Stomach (tissue), 9 donors: ENCODE data around the gene BCL6B. TPM values are rescaled to one million over a fixed set of nuclear protein-coding genes. Genes with fewer than 3 reads are reported as not detected.
A peak's percentile ranks its signal among the peaks of the same experiment; 100 is the strongest.

Source experiments
- DNase-seq, 2 donors: peaks; one replicate each; pipeline versions ENCODE4 v3.0.0 to v3.0.0-alpha.2; 2013 to 2019
- H3K27ac ChIP-seq, 5 donors: fragments of 200-600 bp in 4 of 5; sonication (generic) in 4 of 5; one replicate each; pipeline ENCODE4 v1.5.1; 2013 to 2019; ENCODE audit warnings: mild to moderate bottlenecking in 1 of 5, moderate library complexity in 1 of 5
- H3K27me3 ChIP-seq, 3 donors: fragments of 200-600 bp; sonication (generic); one replicate each; pipeline ENCODE4 v1.5.1; 2017 to 2019; ENCODE audit warnings: mixed run types in 1 of 3
- H3K36me3 ChIP-seq, 4 donors: fragments of 200-600 bp; sonication (generic); 1 replicate in 3 of 4; 2 replicates in 1 of 4; pipeline ENCODE4 v1.5.1; 2016 to 2019
- H3K4me1 ChIP-seq, 4 donors: fragments of 200-600 bp; sonication (generic); one replicate each; pipeline ENCODE4 v1.5.1; 2016 to 2019
- H3K4me3 ChIP-seq, 4 donors: fragments of 200-600 bp; sonication (generic) in 3 of 4; one replicate each; pipeline ENCODE4 v1.5.1; 2016 to 2019; ENCODE audit warnings: mild to moderate bottlenecking in 1 of 4
- H3K9me3 ChIP-seq, 4 donors: fragments of 200-600 bp; sonication (generic); one replicate each; pipeline ENCODE4 v1.5.1; 2016 to 2019
- EP300 ChIP-seq: sonication (generic); formaldehyde crosslinking; IDR thresholded peaks from one replicate; pipeline ENCODE4 v1.6.1; 2017; ENCODE audit warnings: antibody characterized with exemption
- POLR2A ChIP-seq, 4 donors: fragments of 450-650 bp; IDR thresholded peaks; one replicate each; pipeline ENCODE4 v1.6.1; 2016; ENCODE audit warnings: antibody characterized with exemption in 4 of 4, control low read depth in 2 of 4, mild to moderate bottlenecking in 1 of 4, moderate library complexity in 1 of 4
- POLR2AphosphoS5 ChIP-seq, 3 donors: sonication (generic); formaldehyde crosslinking; IDR thresholded peaks; one replicate each; pipeline ENCODE4 v1.6.1; 2016; ENCODE audit warnings: antibody characterized with exemption in 3 of 3
- WGBS, 5 donors: extraction: QIAGEN DNeasy Blood & Tissue Kit in 3 of 5; methylation state at CpG; one replicate each; pipeline versions ENCODE4 v1.1.5 to v1.1.7; 2013 to 2018; 5-methylcytosine and 5-hydroxymethylcytosine counted together
- intact Hi-C: fragments of 100-400 bp; cut with DNase I; formaldehyde crosslinking; loops from one replicate; pipeline ENCODE4 v1.15.1; 2023; ENCODE audit warnings: low total_unique reads
- polyA plus RNA-seq, 3 donors: library from polyadenylated mRNA; stranded (reverse); fragments of 200-250 nt; gene quantifications; one replicate each; pipeline ENCODE4 v1.2.3, GENCODE V29; 2013
- total RNA-seq, 5 donors: library from RNA; depleted of rRNA; stranded (reverse); fragments of >200 nt; gene quantifications; one replicate each; pipeline versions ENCODE4 v1.1.0 to v1.2.3, GENCODE V29; 2014 to 2016
- TF ChIP-seq, protein P1 (sequence below), 7 experiments: fragments of 450-650 bp in 4 of 7; fragments of 200-600 bp in 3 of 7; sonication (generic) in 3 of 7; IDR thresholded peaks; one replicate each; pipeline ENCODE4 v1.5.1; 2016 to 2019; ENCODE audit warnings: antibody characterized with exemption in 7 of 7, control low read depth in 2 of 7, mild to moderate bottlenecking in 1 of 7
- donor health status: healthy with polysubstance abuse.
- donor health status: Bipolar disorder and iron deficiency.
- donor health status: healthy.

Gene BCL6B
- total and polyA plus RNA-seq, 8 donors = 1.3 to 5.5 (median 3.6) TPM; not detected in 2

GRCh38 chr17:7041607-7042500, 19.0 kb downstream of the BCL6B start:
- Histone ChIP-seq H3K27me3 (peaks cover 0 to 49% (median 24%) of the 10 kb centered on the region in 3 donors), H3K4me1 (peaks cover 29 to 51% (median 43%) of the 10 kb centered on the region in 4 donors), H3K9me3 (no peaks in the 10 kb centered on the region), H3K36me3 (no peaks in the 10 kb centered on the region), H3K27ac (peak overlapping the region in 1 of 5 donors; percentile 10), H3K4me3 (peak overlapping the region; percentile 36 to 51 (median 43))
- DNase-seq = no peak
- WGBS, 5 donors = 36 to 61% (median 52%) methylated on average over 20 to 43 of the region's 43 CpGs
- no peak for TF ChIP-seq POLR2AphosphoS5 (IDR thresholded peaks at IDR 0.05)
- no peak for TF ChIP-seq EP300
- TF ChIP-seq POLR2A (IDR thresholded peaks at IDR 0.05) = no peak
- TF ChIP-seq, protein P1, sequence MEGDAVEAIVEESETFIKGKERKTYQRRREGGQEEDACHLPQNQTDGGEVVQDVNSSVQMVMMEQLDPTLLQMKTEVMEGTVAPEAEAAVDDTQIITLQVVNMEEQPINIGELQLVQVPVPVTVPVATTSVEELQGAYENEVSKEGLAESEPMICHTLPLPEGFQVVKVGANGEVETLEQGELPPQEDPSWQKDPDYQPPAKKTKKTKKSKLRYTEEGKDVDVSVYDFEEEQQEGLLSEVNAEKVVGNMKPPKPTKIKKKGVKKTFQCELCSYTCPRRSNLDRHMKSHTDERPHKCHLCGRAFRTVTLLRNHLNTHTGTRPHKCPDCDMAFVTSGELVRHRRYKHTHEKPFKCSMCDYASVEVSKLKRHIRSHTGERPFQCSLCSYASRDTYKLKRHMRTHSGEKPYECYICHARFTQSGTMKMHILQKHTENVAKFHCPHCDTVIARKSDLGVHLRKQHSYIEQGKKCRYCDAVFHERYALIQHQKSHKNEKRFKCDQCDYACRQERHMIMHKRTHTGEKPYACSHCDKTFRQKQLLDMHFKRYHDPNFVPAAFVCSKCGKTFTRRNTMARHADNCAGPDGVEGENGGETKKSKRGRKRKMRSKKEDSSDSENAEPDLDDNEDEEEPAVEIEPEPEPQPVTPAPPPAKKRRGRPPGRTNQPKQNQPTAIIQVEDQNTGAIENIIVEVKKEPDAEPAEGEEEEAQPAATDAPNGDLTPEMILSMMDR (IDR thresholded peaks at IDR 0.05) = no peak
- intact Hi-C loops = no loop called here

- Histone ChIP-seq H3K4me1 (peaks cover 29 to 55% (median 47%) of the 10 kb centered on the region in 4 donors), H3K9me3 (no peaks in the 10 kb centered on the region), H3K4me3 (peak overlapping the region; percentile 36 to 51 (median 43)), H3K27ac (peak overlapping the region in 2 of 5 donors; percentile 39 to 63), H3K27me3 (peaks cover 0 to 51% (median 24%) of the 10 kb centered on the region in 3 donors), H3K36me3 (no peaks in the 10 kb centered on the region)
- WGBS, 5 donors = 14 to 32% (median 23%) methylated on average over 27 to 53 of the region's 53 CpGs
- intact Hi-C loops = no loop called here
- peak in 1 of 2 donors; percentile 68 for DNase-seq
- TF ChIP-seq POLR2A (IDR thresholded peaks at IDR 0.05) (no peak), EP300 (no peak), POLR2AphosphoS5 (IDR thresholded peaks at IDR 0.05) (no peak)
- TF ChIP-seq, protein P1 (IDR thresholded peaks at IDR 0.05) = no peak
These were observed 19.8 kb downstream of the BCL6B start for GRCh38 chr17:7042501-7043181.

GRCh38 chr17:7043182-7043496, 20.3 kb downstream of the BCL6B start:
- peaks cover 29 to 55% (median 48%) of the 10 kb centered on the region in 4 donors for H3K4me1 ChIP-seq
- DNase-seq = no peak
- no peaks in the 10 kb centered on the region for H3K36me3 ChIP-seq
- peak overlapping the region; percentile 36 to 51 (median 43) for H3K4me3 ChIP-seq
- intact Hi-C loops = no loop called here
- H3K9me3 ChIP-seq = no peaks in the 10 kb centered on the region
- H3K27me3 ChIP-seq = peaks cover 0 to 56% (median 24%) of the 10 kb centered on the region in 3 donors
- no peak for TF ChIP-seq POLR2AphosphoS5 (IDR thresholded peaks at IDR 0.05)
- TF ChIP-seq, protein P1 (IDR thresholded peaks at IDR 0.05) = no peak
- TF ChIP-seq POLR2A (IDR thresholded peaks at IDR 0.05) = no peak
- no peak for TF ChIP-seq EP300
- H3K27ac ChIP-seq = peak overlapping the region in 2 of 5 donors; percentile 39 to 63
- WGBS, 5 donors = 4 to 9% (median 7%) methylated on average over 11 to 21 of the region's 21 CpGs

- peaks cover 29 to 55% (median 48%) of the 10 kb centered on the region in 4 donors for H3K4me1 ChIP-seq
- H3K27ac ChIP-seq = peak within 1 kb of the TSS in 2 of 5 donors; percentile 39 to 63
- H3K27me3 ChIP-seq = peaks cover 0 to 61% (median 24%) of the 10 kb centered on the region in 3 donors
- DNase-seq = peak; percentile 59 to 83
- TF ChIP-seq EP300 = no peak
- no peaks in the 10 kb centered on the region for H3K36me3 ChIP-seq
- H3K4me3 ChIP-seq = peak within 1 kb of the TSS; percentile 36 to 51 (median 43)
- intact Hi-C loops = no loop called here
- whole genome bisulfite sequencing, 5 donors = 3 to 5% (median 4%) methylated on average over 16 to 58 of the region's 58 CpGs
- no peaks in the 10 kb centered on the region for H3K9me3 ChIP-seq
These were observed 20.8 kb downstream of the BCL6B start, which contains the start of gene SLC16A11 for GRCh38 chr17:7043497-7044198. TSS of gene SLC16A11 (minus strand) at chr17:7044092. CDS start at chr17:7043513, 579 bp downstream.
